ENCODE measurements around the gene EIF4G1.
"Not testable (repeated sequence)": the region's sequence is repeated elsewhere in the genome, so short reads cannot be mapped to it uniquely, and the experiment has no call there.

Gene EIF4G1

GRCh38 chr3:184314363-184314699 is at the start of gene EIF4G1:
EIF4G1 (plus strand) TSS chr3:184314606; CDS start chr3:184315797, 1,191 bp downstream.
- Histone ChIP-seq H3K9me3 (no peaks in the 10 kb centered on the region), H3K27me3 (ENCODE audit: low read depth) (no peaks in the 10 kb centered on the region), H3K4me1 (peaks cover 13% of the 10 kb centered on the region), H3K36me3 (replicated peaks) (peaks cover 40% of the 10 kb centered on the region), H3K4me3 (peak within 1 kb of the TSS; percentile 90)
- in situ Hi-C loops (cut with MboI; ENCODE audit: low sequenced_read_pairs), result no loop called here
- DNase-seq (ENCODE audit: low spot score in 2 of 2), result peak; percentile 96 to 97

- in situ Hi-C loops (cut with MboI; ENCODE audit: low sequenced_read_pairs); DNase-seq (ENCODE audit: low spot score in 2 of 2); H3K4me3 ChIP-seq; H3K27me3 ChIP-seq (ENCODE audit: low read depth); H3K36me3 ChIP-seq (replicated peaks); H3K9me3 ChIP-seq; H3K4me1 ChIP-seq: not testable (repeated sequence)
Measured at GRCh38 chr3:184267249-184267648, 47.2 kb upstream of the EIF4G1 start.

- Histone ChIP-seq H3K4me3 (no peak overlapping the region), H3K27me3 (ENCODE audit: low read depth) (no peaks in the 10 kb centered on the region), H3K9me3 (no peaks in the 10 kb centered on the region), H3K4me1 (no peaks in the 10 kb centered on the region), H3K36me3 (replicated peaks) (no peaks in the 10 kb centered on the region)
- no peak for DNase-seq (ENCODE audit: low spot score in 2 of 2)
- in situ Hi-C loops (cut with MboI; ENCODE audit: low sequenced_read_pairs), result no loop called here
Measured at GRCh38 chr3:184272269-184272668, 42.1 kb upstream of the EIF4G1 start.

- Histone ChIP-seq H3K4me1 (no peaks in the 10 kb centered on the region), H3K36me3 (replicated peaks) (no peaks in the 10 kb centered on the region), H3K9me3 (no peaks in the 10 kb centered on the region), H3K4me3 (no peak overlapping the region), H3K27me3 (ENCODE audit: low read depth) (no peaks in the 10 kb centered on the region)
- in situ Hi-C loops (cut with MboI; ENCODE audit: low sequenced_read_pairs), result no loop called here
- no peak for DNase-seq (ENCODE audit: low spot score in 2 of 2)
Measured at GRCh38 chr3:184275381-184275701, 39.1 kb upstream of the EIF4G1 start.

- no peaks in the 10 kb centered on the region for H3K4me1 ChIP-seq
- DNase-seq (ENCODE audit: low spot score in 2 of 2), result no peak
- no peaks in the 10 kb centered on the region for H3K36me3 ChIP-seq (replicated peaks)
- in situ Hi-C loops (cut with MboI; ENCODE audit: low sequenced_read_pairs), result no loop called here
- H3K9me3 ChIP-seq, result no peaks in the 10 kb centered on the region
- H3K27me3 ChIP-seq (ENCODE audit: low read depth), result no peaks in the 10 kb centered on the region
- no peak within 1 kb of the TSS for H3K4me3 ChIP-seq
Measured at GRCh38 chr3:184275961-184276910, 38.2 kb upstream of the EIF4G1 start, which contains the start of gene ECE2. ECE2 (plus strand) TSS chr3:184276022; CDS start chr3:184276154, 132 bp downstream.

GRCh38 chr3:184277366-184277765 is 37.0 kb upstream of the EIF4G1 start:
- Histone ChIP-seq H3K4me1 (no peaks in the 10 kb centered on the region), H3K9me3 (no peaks in the 10 kb centered on the region), H3K27me3 (ENCODE audit: low read depth) (no peaks in the 10 kb centered on the region), H3K4me3 (no peak overlapping the region), H3K36me3 (replicated peaks) (no peaks in the 10 kb centered on the region)
- in situ Hi-C loops (cut with MboI; ENCODE audit: low sequenced_read_pairs), result no loop called here
- no peak for DNase-seq (ENCODE audit: low spot score in 2 of 2)

GRCh38 chr3:184282941-184283340 is 31.5 kb upstream of the EIF4G1 start:
- no peaks in the 10 kb centered on the region for H3K36me3 ChIP-seq (replicated peaks)
- no peak overlapping the region for H3K4me3 ChIP-seq
- in situ Hi-C loops (cut with MboI; ENCODE audit: low sequenced_read_pairs), result no loop called here
- no peaks in the 10 kb centered on the region for H3K27me3 ChIP-seq (ENCODE audit: low read depth)
- H3K9me3 ChIP-seq, result no peaks in the 10 kb centered on the region
- no peak for DNase-seq (ENCODE audit: low spot score in 2 of 2)
- H3K4me1 ChIP-seq, result no peaks in the 10 kb centered on the region

- H3K36me3 ChIP-seq (replicated peaks), result no peaks in the 10 kb centered on the region
- no peaks in the 10 kb centered on the region for H3K27me3 ChIP-seq (ENCODE audit: low read depth)
- no peak overlapping the region for H3K4me3 ChIP-seq
- no peaks in the 10 kb centered on the region for H3K9me3 ChIP-seq
- H3K4me1 ChIP-seq, result no peaks in the 10 kb centered on the region
- in situ Hi-C loops (cut with MboI; ENCODE audit: low sequenced_read_pairs), result no loop called here
- DNase-seq (ENCODE audit: low spot score in 2 of 2), result no peak
Measured at GRCh38 chr3:184283681-184284080, 30.7 kb upstream of the EIF4G1 start.

GRCh38 chr3:184284696-184285095 is 29.7 kb upstream of the EIF4G1 start:
- no peaks in the 10 kb centered on the region for H3K9me3 ChIP-seq
- H3K27me3 ChIP-seq (ENCODE audit: low read depth), result no peaks in the 10 kb centered on the region; the same call in 1 of the 2 replicates
- no peaks in the 10 kb centered on the region for H3K4me1 ChIP-seq
- H3K36me3 ChIP-seq (replicated peaks), result no peaks in the 10 kb centered on the region
- in situ Hi-C loops (cut with MboI; ENCODE audit: low sequenced_read_pairs), result loop anchor here (5.0 kb wide), 1 partner anchor 392 kb away; no protein-coding TSS in a partner anchor
- no peak overlapping the region for H3K4me3 ChIP-seq
- peak; percentile 55 to 80 for DNase-seq (ENCODE audit: low spot score in 2 of 2)

GRCh38 chr3:184289426-184289938 is 24.9 kb upstream of the EIF4G1 start:
- H3K9me3 ChIP-seq, result no peaks in the 10 kb centered on the region
- H3K4me3 ChIP-seq, result no peak overlapping the region
- no peaks in the 10 kb centered on the region for H3K36me3 ChIP-seq (replicated peaks)
- peak; percentile 45 to 83 for DNase-seq (ENCODE audit: low spot score in 2 of 2)
- no peaks in the 10 kb centered on the region; the same call in 1 of the 2 replicates for H3K27me3 ChIP-seq (ENCODE audit: low read depth)
- H3K4me1 ChIP-seq, result no peaks in the 10 kb centered on the region
- in situ Hi-C loops (cut with MboI; ENCODE audit: low sequenced_read_pairs), result loop anchor here (5.0 kb wide), 1 partner anchor 397 kb away; no protein-coding TSS in a partner anchor

GRCh38 chr3:184290331-184290730 is 24.1 kb upstream of the EIF4G1 start:
- in situ Hi-C loops (cut with MboI; ENCODE audit: low sequenced_read_pairs), result no loop called here

GRCh38 chr3:184291044-184291737 is 23.2 kb upstream of the EIF4G1 start:
- no peaks in the 10 kb centered on the region for H3K4me1 ChIP-seq
- H3K4me3 ChIP-seq, result no peak overlapping the region

More at GRCh38 chr3:184290331-184290730, 24.1 kb upstream of the EIF4G1 start:
- Histone ChIP-seq H3K36me3 (replicated peaks) (no peaks in the 10 kb centered on the region), H3K4me1 (no peaks in the 10 kb centered on the region), H3K9me3 (no peaks in the 10 kb centered on the region), H3K4me3 (no peak overlapping the region), H3K27me3 (ENCODE audit: low read depth) (no peaks in the 10 kb centered on the region; the same call in 1 of the 2 replicates)
- DNase-seq (ENCODE audit: low spot score in 2 of 2), result no peak

GRCh38 chr3:184291738-184292445 is 22.5 kb upstream of the EIF4G1 start:
- no peaks in the 10 kb centered on the region for H3K4me1 ChIP-seq
- H3K27me3 ChIP-seq (ENCODE audit: low read depth), result no peaks in the 10 kb centered on the region; the same call in 1 of the 2 replicates
- in situ Hi-C loops (cut with MboI; ENCODE audit: low sequenced_read_pairs), result no loop called here

More at GRCh38 chr3:184291044-184291737, 23.2 kb upstream of the EIF4G1 start:
- H3K27me3 ChIP-seq (ENCODE audit: low read depth), result no peaks in the 10 kb centered on the region; the same call in 1 of the 2 replicates
- DNase-seq (ENCODE audit: low spot score in 2 of 2), result no peak
- in situ Hi-C loops (cut with MboI; ENCODE audit: low sequenced_read_pairs), result no loop called here
- H3K9me3 ChIP-seq, result no peaks in the 10 kb centered on the region
- H3K36me3 ChIP-seq (replicated peaks), result no peaks in the 10 kb centered on the region

More at GRCh38 chr3:184291738-184292445, 22.5 kb upstream of the EIF4G1 start:
- no peak overlapping the region for H3K4me3 ChIP-seq
- H3K9me3 ChIP-seq, result no peaks in the 10 kb centered on the region
- no peaks in the 10 kb centered on the region for H3K36me3 ChIP-seq (replicated peaks)
- no peak for DNase-seq (ENCODE audit: low spot score in 2 of 2)

All from HAP-1 (cell line).